GM23338 (cell line): ENCODE data around the gene MTA3.

Experiments
- CREB1 ChIP-seq: fragments of 250-450 bp; sonication (Bioruptor Pico); IDR thresholded peaks from 2 replicates; pipeline ENCODE4 v1.5.0; 2020; ENCODE audit warnings: low read depth, mild to moderate bottlenecking, moderate library complexity
- CTCF ChIP-seq, 2 experiments: fragments of 200-600 bp in 1 of 2; sonication (generic) in 1 of 2; conservative IDR thresholded peaks; 2 replicates each; pipeline versions ENCODE4 v1.5.1 to v1.6.1; 2016 to 2017; ENCODE audit warnings: antibody characterized with exemption in 2 of 2, low read depth in 2 of 2, mild to moderate bottlenecking in 2 of 2, moderate library complexity in 1 of 2
- EZH2 ChIP-seq: fragments of 200-600 bp; sonication (generic); IDR thresholded peaks from one replicate; pipeline ENCODE4 v1.8.0; 2017; ENCODE audit warnings: antibody characterized with exemption, mild to moderate bottlenecking, low read depth; ENCODE audit not compliant: unreplicated experiment
- JUNB ChIP-seq: IDR thresholded peaks from one replicate; pipeline ENCODE4 v1.6.1; 2016; ENCODE audit warnings: antibody characterized with exemption; ENCODE audit not compliant: unreplicated experiment
- POLR2AphosphoS5 ChIP-seq: IDR thresholded peaks from 2 replicates; pipeline ENCODE4 v1.6.1; 2016; ENCODE audit warnings: antibody characterized with exemption, low read depth
- REST ChIP-seq: IDR thresholded peaks from one replicate; pipeline ENCODE4 v1.6.1; 2018; ENCODE audit warnings: antibody characterized with exemption; ENCODE audit not compliant: unreplicated experiment

- TF ChIP-seq POLR2AphosphoS5 (no peak), REST (no peak), EZH2 (no peak), CTCF (conservative IDR thresholded peaks at IDR 0.05; ENCODE audit: low read depth in 2 of 2) (no peak), JUNB (no peak), CREB1 (CRISPR knock-in tag) (no peak)
These were observed 228.8 kb downstream of the MTA3 start for GRCh38 chr2:42797281-42797680.
